OCI-LY3 (cell line): Measurements from ENCODE around the gene ARAP1.

ENCODE experiments used
- H2AFZ ChIP-seq: fragments of 200-600, 300-600 bp; shearing (Covaris generic); 2 replicates; pipeline ENCODE4 v1.6.0; 2014; ENCODE audit warnings: antibody characterized with exemption, low read depth, low read length
- H3K27ac ChIP-seq: fragments of 200-600, 300-600 bp; sonication (generic); 2 replicates; pipeline ENCODE4 v1.5.1; 2014; ENCODE audit warnings: mild to moderate bottlenecking, low read length, moderate library complexity, mixed read lengths
- H3K27me3 ChIP-seq: fragments of 200-600, 300-600 bp; sonication (generic); 2 replicates; pipeline ENCODE4 v1.6.1; 2014; ENCODE audit warnings: low read depth, low read length, mixed read lengths
- H3K36me3 ChIP-seq: fragments of 200-600, 300-600 bp; sonication (generic); replicated peaks from 2 replicates; pipeline ENCODE3; 2014; ENCODE audit warnings: low read depth, low read length, mixed read lengths
- H3K4me1 ChIP-seq: fragments of 300-600, 200-600 bp; sonication (generic); 2 replicates; pipeline ENCODE4 v1.6.1; 2014; ENCODE audit warnings: low read length, mixed read lengths
- H3K4me2 ChIP-seq: fragments of 200-600, 300-600 bp; sonication (generic); 2 replicates; pipeline ENCODE4 v1.6.1; 2014; ENCODE audit warnings: low read length, mixed read lengths
- H3K4me3 ChIP-seq: fragments of 300-600, 200-600 bp; sonication (generic); 2 replicates; pipeline ENCODE4 v1.5.1; 2014; ENCODE audit warnings: antibody characterized with exemption, mild to moderate bottlenecking, low read length, moderate library complexity
- H3K79me2 ChIP-seq: fragments of 300-600, 200-600 bp; shearing (Covaris generic); 2 replicates; pipeline ENCODE4 v1.6.1; 2014; ENCODE audit warnings: mild to moderate bottlenecking, low read length, mixed read lengths
- H3K9ac ChIP-seq: fragments of 300-600, 200-600 bp; shearing (Covaris generic); 2 replicates; pipeline ENCODE4 v1.6.0; 2014; ENCODE audit warnings: mild to moderate bottlenecking, low read length, moderate library complexity
- H3K9me3 ChIP-seq: fragments of 200-600, 300-600 bp; shearing (Covaris generic); 2 replicates; pipeline ENCODE4 v1.6.1; 2014; ENCODE audit warnings: low read length, mixed read lengths; ENCODE audit not compliant: insufficient read depth
- H4K20me1 ChIP-seq: fragments of 200-600, 300-600 bp; sonication (generic); 2 replicates; pipeline ENCODE4 v1.6.1; 2016; ENCODE audit warnings: low read length, mixed read lengths; ENCODE audit not compliant: insufficient read depth
- CTCF ChIP-seq: fragments of 200-600, 300-600 bp; sonication (generic); IDR thresholded peaks from 2 replicates; pipeline ENCODE4 v1.5.1; 2014; ENCODE audit warnings: antibody characterized with exemption, low read length, low read depth
- EZH2phosphoT487 ChIP-seq: fragments of 200-600 bp; shearing (Covaris generic); IDR thresholded peaks from 2 replicates; pipeline ENCODE4 v1.6.1; 2018; ENCODE audit warnings: antibody characterized with exemption, mixed run types, low read depth

The ARAP1 gene

GRCh38 chr11:72696866-72697700 lies 55.1 kb downstream of the ARAP1 start:
- H3K9ac ChIP-seq: no peak overlapping the region
- no peak overlapping the region for H3K4me3 ChIP-seq
- peaks cover 13% of the 10 kb centered on the region for H3K4me1 ChIP-seq
- H3K36me3 ChIP-seq: peaks cover 84% of the 10 kb centered on the region
- no peaks in the 10 kb centered on the region for H3K9me3 ChIP-seq
- no peak overlapping the region for H3K4me2 ChIP-seq
- no peaks in the 10 kb centered on the region for H3K79me2 ChIP-seq
- no peak overlapping the region for H3K27ac ChIP-seq
- peaks cover 36% of the 10 kb centered on the region for H4K20me1 ChIP-seq
- no peak overlapping the region for H2AFZ ChIP-seq
- no peaks in the 10 kb centered on the region for H3K27me3 ChIP-seq
- no peak for TF ChIP-seq EZH2phosphoT487
- TF ChIP-seq CTCF: no peak

- H3K4me1 ChIP-seq: no peaks in the 10 kb centered on the region
- no peak overlapping the region for H3K4me3 ChIP-seq
- no peak overlapping the region for H3K4me2 ChIP-seq
- H3K27ac ChIP-seq: no peak overlapping the region
- no peaks in the 10 kb centered on the region for H3K79me2 ChIP-seq
- no peak overlapping the region for H2AFZ ChIP-seq
- no peak overlapping the region for H3K9ac ChIP-seq
- no peaks in the 10 kb centered on the region for H3K9me3 ChIP-seq
- H3K27me3 ChIP-seq: no peaks in the 10 kb centered on the region
- peaks cover 76% of the 10 kb centered on the region for H3K36me3 ChIP-seq
- no peak for TF ChIP-seq EZH2phosphoT487
- TF ChIP-seq CTCF: no peak
- peaks cover 31% of the 10 kb centered on the region for H4K20me1 ChIP-seq
Observed at GRCh38 chr11:72695354-72695753, 56.9 kb downstream of the ARAP1 start.

GRCh38 chr11:72693271-72693968 lies 58.8 kb downstream of the ARAP1 start:
- peaks cover 23% of the 10 kb centered on the region for H4K20me1 ChIP-seq
- H3K4me2 ChIP-seq: no peak overlapping the region
- H3K4me3 ChIP-seq: no peak overlapping the region
- H2AFZ ChIP-seq: no peak overlapping the region
- H3K27ac ChIP-seq: no peak overlapping the region
- H3K79me2 ChIP-seq: no peaks in the 10 kb centered on the region
- no peaks in the 10 kb centered on the region for H3K27me3 ChIP-seq
- no peaks in the 10 kb centered on the region for H3K4me1 ChIP-seq
- peak; percentile 17 for TF ChIP-seq CTCF
- TF ChIP-seq EZH2phosphoT487: no peak
- H3K9ac ChIP-seq: no peak overlapping the region
- H3K9me3 ChIP-seq: no peaks in the 10 kb centered on the region
- H3K36me3 ChIP-seq: peaks cover 71% of the 10 kb centered on the region

GRCh38 chr11:72692498-72693237 lies 59.5 kb downstream of the ARAP1 start:
- H3K4me2 ChIP-seq: no peak overlapping the region
- peaks cover 71% of the 10 kb centered on the region for H3K36me3 ChIP-seq
- peaks cover 21% of the 10 kb centered on the region for H4K20me1 ChIP-seq
- no peaks in the 10 kb centered on the region for H3K27me3 ChIP-seq
- no peaks in the 10 kb centered on the region for H3K9me3 ChIP-seq
- no peaks in the 10 kb centered on the region for H3K79me2 ChIP-seq
- H2AFZ ChIP-seq: no peak overlapping the region
- no peak for TF ChIP-seq CTCF
- TF ChIP-seq EZH2phosphoT487: no peak
- no peak overlapping the region for H3K27ac ChIP-seq
- no peaks in the 10 kb centered on the region for H3K4me1 ChIP-seq
- H3K9ac ChIP-seq: no peak overlapping the region
- H3K4me3 ChIP-seq: no peak overlapping the region
